GM12873 (cell line): ENCODE data around the gene ARF3.
A peak's percentile ranks its signal among the peaks of the same experiment; 100 is the strongest.

Experiments used
- TF ChIP-seq, protein P1 (sequence below): IDR thresholded peaks from 2 replicates; pipeline ENCODE4 v1.5.1; 2012; ENCODE audit warnings: low read depth, mild to moderate bottlenecking, moderate library complexity, low read length, control low read depth; ENCODE audit not compliant: insufficient read depth; ENCODE audit errors: missing control alignments

ARF3 gene

GRCh38 chr12:48890657-48891418 lies 66.4 kb downstream of the ARF3 start:
- TF ChIP-seq, protein P1, sequence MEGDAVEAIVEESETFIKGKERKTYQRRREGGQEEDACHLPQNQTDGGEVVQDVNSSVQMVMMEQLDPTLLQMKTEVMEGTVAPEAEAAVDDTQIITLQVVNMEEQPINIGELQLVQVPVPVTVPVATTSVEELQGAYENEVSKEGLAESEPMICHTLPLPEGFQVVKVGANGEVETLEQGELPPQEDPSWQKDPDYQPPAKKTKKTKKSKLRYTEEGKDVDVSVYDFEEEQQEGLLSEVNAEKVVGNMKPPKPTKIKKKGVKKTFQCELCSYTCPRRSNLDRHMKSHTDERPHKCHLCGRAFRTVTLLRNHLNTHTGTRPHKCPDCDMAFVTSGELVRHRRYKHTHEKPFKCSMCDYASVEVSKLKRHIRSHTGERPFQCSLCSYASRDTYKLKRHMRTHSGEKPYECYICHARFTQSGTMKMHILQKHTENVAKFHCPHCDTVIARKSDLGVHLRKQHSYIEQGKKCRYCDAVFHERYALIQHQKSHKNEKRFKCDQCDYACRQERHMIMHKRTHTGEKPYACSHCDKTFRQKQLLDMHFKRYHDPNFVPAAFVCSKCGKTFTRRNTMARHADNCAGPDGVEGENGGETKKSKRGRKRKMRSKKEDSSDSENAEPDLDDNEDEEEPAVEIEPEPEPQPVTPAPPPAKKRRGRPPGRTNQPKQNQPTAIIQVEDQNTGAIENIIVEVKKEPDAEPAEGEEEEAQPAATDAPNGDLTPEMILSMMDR, result peak; percentile 93

GRCh38 chr12:48889679-48890078 lies 67.6 kb downstream of the ARF3 start:
- TF ChIP-seq, protein P1, result no peak
